ENCODE measurements around the gene SCUBE2.

Gene SCUBE2

DNA sequence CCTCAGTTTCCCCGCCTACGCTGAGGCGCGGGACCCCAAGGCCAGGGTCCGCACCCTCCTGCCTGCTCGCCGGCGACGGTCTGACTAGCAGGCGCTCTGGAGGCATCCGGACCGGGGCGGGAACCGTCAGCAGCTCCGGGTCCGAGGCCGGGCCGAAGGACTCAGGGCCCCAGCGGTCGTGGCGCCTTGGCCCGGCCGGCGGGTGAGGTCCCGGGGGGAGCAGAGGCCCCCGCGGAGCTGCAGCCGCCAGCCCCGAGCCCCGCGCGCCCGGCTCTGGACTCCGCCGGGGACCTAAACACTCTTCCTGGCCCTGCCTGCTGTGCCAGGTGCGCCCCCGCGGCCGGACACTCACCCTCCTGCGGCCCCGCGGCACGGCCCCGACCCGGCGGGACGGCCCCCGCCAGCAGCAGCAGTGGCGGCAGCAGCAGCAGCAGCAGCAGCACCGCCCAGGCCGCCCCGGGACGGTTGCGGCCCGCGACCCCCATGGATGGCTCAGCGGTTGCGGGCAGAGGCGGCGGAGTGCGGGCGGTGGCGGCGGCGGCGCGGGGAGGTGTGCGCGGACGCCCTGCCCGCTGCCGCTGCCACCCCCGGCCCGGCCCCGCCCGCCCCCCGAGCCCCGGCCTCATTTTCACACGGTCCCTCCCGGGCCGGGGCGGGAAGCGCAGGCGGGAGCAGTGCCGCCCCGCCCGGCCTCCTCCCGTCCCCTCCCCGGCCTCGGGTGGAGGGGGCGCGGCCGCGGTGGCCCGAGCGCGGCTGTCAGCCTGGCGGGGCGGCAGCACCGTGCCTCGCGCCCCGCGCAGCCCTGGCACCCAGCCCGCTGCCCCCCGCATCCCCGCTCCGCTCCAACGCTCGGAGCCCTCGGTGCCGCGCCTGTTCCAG lies at the start of gene SCUBE2:
Gene SCUBE2, minus strand, starts transcription at position 556 of the 879 bp plus-strand sequence. Its CDS starts 71 bp downstream, at position 485.
- no peak for DNase-seq

- no peak for DNase-seq
Observed at GRCh38 chr11:9141186-9141585, 49.8 kb upstream of the SCUBE2 start.

GRCh38 chr11:9139628-9140357 lies 48.4 kb upstream of the SCUBE2 start:
- DNase-seq = no peak

DNA sequence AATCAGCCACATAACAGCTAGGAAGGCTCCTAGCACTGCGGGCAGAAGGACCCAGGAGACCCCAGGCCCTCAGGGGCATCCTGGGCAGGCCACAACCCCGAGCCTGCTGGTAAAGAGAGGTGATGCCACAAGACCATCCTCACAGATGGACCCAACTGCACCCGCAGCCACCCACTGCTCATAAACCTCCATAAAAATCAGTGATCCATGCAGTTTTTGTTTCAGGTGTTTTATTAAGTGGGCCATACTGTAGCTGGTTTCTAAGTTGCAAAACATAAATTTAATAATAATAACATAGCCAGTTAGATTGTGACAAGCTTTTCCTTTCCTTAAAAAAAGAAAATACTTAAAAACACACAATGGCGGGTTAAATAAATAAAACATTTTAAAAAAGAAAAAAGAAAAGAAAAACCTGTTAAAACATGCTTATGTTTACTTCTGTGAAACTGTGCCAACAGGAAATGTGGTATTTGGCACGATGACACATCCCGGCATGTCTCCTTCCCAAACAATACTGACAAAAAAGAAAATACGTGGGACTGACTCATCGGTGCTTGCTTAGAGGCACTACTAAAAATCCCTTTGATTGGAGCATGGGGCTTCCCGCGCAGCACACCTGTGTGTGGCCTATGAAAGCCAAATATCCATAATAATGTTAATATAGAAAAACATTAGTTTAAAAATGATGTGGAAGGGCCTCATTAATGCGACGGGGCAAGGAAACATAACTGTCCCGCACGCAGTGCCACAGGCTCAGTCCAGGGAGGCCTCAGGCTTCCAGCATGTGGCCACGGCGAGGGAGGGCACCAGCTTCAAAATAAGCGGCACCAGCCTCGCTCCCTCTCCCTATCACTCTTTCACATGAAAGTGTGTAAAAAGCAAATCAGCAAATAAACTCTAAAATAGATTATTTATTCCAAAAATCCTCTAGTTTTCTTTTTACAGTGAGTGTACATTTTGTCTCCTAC lies 47.5 kb upstream of the SCUBE2 start:
- peak; percentile 19 for DNase-seq

GRCh38 chr11:9138133-9138453 lies 46.7 kb upstream of the SCUBE2 start:
- DNase-seq = no peak

DNA sequence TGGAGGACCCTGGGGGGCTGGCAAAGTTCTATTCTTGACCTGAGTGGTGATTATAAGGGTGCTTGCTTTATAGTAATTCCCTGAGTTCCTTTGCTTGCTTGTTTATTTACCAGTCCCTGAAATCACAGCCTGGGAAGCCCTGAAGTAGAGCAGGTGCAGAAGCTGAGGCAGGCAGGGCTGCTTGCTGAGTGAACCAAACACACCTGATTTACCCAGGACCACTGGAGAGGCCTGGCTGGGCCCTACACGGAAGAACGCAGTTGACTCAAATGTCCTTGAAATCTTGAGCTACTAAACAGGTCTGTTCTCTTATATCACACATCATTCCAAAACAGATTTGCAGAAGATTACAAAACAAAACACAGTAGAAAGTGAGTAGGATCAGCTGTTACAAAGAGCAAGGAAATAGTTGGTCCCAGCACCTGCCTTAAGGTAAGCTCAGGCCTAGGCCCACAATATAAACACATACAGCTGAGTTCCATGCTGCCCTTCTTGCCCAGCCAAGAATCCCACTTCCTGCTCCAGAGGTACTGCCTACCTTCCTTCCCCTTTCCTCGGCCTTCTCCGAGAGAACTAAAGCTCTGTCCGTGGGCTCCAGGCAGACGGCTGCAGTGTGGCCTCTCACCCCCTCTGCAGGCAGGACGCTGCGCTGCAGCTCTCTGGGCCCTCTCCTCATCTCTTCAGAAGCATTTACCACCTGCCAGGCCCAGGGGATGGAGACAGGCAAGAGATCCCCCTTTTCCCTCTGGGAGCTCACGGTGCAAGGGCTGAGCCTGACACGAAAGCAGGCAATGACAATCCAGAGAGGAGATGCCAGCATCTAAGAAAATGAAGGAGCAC lies 46.1 kb upstream of the SCUBE2 start:
- no peak for DNase-seq

GRCh38 chr11:9136741-9137140 lies 45.3 kb upstream of the SCUBE2 start:
- no peak for DNase-seq

GRCh38 chr11:9133956-9134355 lies 42.6 kb upstream of the SCUBE2 start:
- no peak for DNase-seq

DNA sequence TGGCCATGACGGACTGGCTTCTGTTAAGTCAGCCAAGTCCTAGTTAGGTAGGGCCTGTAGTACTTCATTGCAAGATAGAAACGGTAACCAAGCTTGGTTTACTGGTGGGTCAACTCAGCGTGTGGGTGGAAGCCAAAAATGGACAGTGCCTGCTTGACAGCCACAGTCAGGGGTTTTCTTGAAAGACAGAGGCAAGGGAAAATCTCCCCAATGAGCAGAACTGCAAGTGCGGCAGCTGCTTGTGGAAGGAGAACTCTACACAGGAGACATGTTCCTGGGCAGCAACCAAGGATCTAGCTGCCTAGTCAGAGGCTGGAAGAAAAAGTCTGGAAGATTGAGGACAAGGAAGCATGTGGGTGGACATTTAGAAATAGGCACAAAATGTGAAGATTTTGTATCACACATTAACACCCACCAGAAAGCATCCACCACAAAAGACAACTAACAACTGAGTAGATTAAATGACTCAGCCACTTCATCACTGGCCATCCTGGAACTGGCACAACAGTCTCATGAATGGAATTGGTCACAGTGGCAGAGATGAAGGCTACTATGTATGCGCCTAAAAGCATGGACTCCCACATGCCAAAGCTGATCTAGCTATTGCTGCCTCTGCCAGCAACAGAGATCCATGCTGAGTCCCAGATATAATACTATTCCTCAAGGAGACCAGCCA lies 40.9 kb upstream of the SCUBE2 start:
- no peak for DNase-seq

- no peak for DNase-seq
Observed at GRCh38 chr11:9130297-9130696, 38.9 kb upstream of the SCUBE2 start.

- no peak for DNase-seq
Observed at GRCh38 chr11:9126636-9127035, 35.2 kb upstream of the SCUBE2 start.

GRCh38 chr11:9125185-9125886 lies 33.9 kb upstream of the SCUBE2 start:
- no peak for DNase-seq

DNA sequence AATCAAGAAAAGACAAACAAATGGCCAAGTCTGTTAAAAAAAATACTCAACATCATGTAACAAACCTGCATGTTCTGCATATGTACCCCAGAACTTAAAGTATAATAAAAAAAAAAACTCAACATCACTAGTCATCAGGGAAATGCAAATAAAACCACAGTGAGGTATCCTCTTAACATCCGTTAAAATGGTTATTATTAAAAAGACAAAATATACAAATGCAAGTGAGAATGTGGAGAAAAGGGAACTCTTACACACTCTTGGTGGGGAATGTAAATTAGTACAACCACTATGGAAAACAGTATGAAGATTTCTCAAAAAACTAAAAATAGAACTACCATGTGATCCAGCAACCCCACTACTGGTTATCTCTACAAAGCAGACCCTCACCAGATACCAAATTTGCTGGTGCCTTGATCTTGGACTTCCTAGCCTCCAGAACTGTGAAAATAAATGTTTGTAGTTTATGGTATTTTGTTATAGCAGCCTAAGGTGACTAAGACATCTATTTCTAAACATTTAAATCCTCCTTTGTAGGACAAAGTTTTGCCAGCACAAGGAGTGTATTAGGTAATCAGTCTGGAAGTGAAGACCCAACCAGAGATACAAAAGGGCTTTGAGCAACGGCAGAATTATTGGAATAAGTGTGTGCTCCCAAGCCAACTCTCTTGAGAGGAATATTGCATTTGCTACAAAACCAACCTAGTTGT lies 32.4 kb upstream of the SCUBE2 start:
- no peak for DNase-seq

- DNase-seq = no peak
Observed at GRCh38 chr11:9121469-9121796, 30.0 kb upstream of the SCUBE2 start.

DNA sequence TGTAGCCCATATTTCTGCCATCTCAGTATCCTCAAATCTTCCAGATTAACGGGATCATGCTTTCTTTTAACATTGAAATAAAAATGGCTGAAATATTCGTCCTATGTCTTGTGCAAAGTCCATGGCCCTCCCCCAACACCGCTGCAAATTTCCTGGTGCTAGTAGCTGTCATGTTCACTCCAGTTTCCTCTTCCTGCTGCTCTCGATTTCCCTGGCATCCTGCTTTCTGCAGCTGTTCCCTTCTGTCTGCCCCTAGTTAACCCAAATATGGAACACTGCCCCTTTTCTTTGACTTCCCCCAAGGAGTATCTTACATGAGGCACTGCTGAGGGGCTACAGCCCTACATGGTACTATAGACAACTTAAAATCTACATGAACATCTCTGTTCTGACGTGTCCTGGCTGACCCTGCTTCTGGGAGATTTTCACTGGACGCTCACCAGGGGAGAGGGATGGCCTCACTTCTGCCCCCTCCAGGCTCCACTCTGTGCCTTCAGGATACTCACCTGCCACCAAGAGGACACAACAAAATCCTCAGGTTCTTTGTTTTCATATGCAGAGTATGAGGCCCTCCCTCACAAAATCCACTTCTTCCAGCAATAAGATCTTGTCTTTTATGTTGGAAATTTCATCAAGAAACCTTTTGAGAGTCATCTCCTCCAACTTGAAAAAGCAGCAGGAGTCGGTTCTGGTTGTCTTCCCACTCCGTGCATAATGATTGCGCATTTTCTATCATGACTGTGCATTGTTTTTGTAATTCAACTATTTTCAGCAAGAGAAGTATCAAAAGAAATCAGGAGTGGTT lies 29.5 kb upstream of the SCUBE2 start:
- DNase-seq = no peak

DNA sequence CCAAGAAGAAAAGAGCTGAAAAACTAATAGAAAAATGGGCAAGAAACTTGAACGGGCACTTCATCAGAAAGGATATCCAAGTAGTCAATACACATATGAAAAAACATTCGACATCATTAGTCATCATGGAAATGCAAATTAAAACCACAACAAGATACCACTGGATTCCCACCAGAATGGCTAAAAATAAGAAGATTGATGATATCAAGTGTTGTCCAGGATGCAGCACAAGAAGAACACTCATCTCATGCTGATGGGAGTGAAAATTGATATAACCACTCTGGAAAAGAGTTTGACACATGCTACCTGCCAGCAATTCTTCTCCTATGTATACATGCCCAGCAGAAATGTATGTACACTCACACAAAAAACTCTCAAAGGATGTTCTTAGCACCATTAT lies 26.9 kb upstream of the SCUBE2 start:
- DNase-seq = no peak

DNA sequence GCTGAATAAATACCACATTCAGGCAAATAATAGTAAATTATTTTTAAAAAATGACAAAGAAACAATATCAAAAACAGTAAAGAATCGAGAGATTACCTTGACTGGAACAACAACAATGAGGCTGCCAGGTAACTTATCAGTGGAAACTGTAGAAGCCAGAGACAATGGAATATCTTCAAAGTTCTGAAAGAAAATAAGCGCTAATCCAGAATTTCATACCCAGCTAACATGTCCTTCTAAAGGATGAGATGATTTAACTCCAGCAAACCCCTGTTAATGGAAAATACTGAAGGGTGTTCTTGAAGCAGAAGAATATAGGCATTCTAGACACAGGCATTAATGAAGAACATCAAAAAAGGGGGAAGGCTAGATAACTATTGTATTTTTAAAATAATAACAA lies 20.7 kb upstream of the SCUBE2 start:
- no peak for DNase-seq

GRCh38 chr11:9109858-9110731 lies 18.7 kb upstream of the SCUBE2 start:
- no peak for DNase-seq
